Spleen (tissue), 11 donors: ENCODE results near the gene BOD1. TPM values are rescaled to one million over a fixed set of nuclear protein-coding genes. Genes with fewer than 3 reads are reported as not detected.

Experiments
- DNase-seq: peaks from one replicate; pipeline ENCODE4 v3.0.0-alpha.2; 2020
- H3K27ac ChIP-seq, 8 donors: fragments of 200-600 bp; sonication (generic) in 7 of 8; 1 replicate in 4 of 8; 2 replicates in 4 of 8; pipeline versions ENCODE4 v1.5.0 to v1.8.0; 2016 to 2021; ENCODE audit warnings: inconsistent platforms in 4 of 8, mild to moderate bottlenecking in 4 of 8, moderate library complexity in 1 of 8
- H3K27me3 ChIP-seq, 7 donors: fragments of 200-600 bp; sonication (generic) in 6 of 7; replicated peaks in 1 of 7; 1 replicate in 4 of 7; 2 replicates in 3 of 7; pipeline versions ENCODE4 v1.5.0 to v1.8.0; 2016 to 2021; ENCODE audit warnings: inconsistent platforms in 3 of 7, mild to moderate bottlenecking in 1 of 7
- H3K36me3 ChIP-seq, 6 donors: fragments of 200-600 bp; sonication (generic) in 5 of 6; 1 replicate in 4 of 6; 2 replicates in 2 of 6; pipeline versions ENCODE4 v1.5.0 to v1.8.0; 2016 to 2021; ENCODE audit warnings: inconsistent platforms in 2 of 6
- H3K4me1 ChIP-seq, 6 donors: fragments of 200-600 bp; sonication (generic) in 5 of 6; 1 replicate in 3 of 6; 2 replicates in 3 of 6; pipeline versions ENCODE4 v1.5.0 to v1.8.0; 2016 to 2021; ENCODE audit warnings: inconsistent platforms in 3 of 6
- H3K4me3 ChIP-seq, 8 donors: fragments of 200-600 bp; sonication (generic) in 7 of 8; 1 replicate in 4 of 8; 2 replicates in 4 of 8; pipeline versions ENCODE4 v1.5.0 to v1.8.0; 2016 to 2021; ENCODE audit warnings: inconsistent platforms in 4 of 8, mild to moderate bottlenecking in 4 of 8, moderate library complexity in 2 of 8
- H3K9me3 ChIP-seq, 8 donors: fragments of 200-600 bp; sonication (generic) in 7 of 8; 1 replicate in 4 of 8; 2 replicates in 4 of 8; pipeline versions ENCODE4 v1.5.0 to v1.8.0; 2016 to 2021; ENCODE audit warnings: inconsistent platforms in 4 of 8
- POLR2A ChIP-seq, 3 donors: fragments of 450-650 bp; IDR thresholded peaks; one replicate each; pipeline ENCODE4 v1.5.1; 2017; ENCODE audit warnings: antibody characterized with exemption in 3 of 3, mild to moderate bottlenecking in 1 of 3
- POLR2AphosphoS5 ChIP-seq, 3 donors: sonication (generic); formaldehyde crosslinking; IDR thresholded peaks; one replicate each; pipeline ENCODE4 v1.5.1; 2017; ENCODE audit warnings: antibody characterized with exemption in 3 of 3
- WGBS, 5 donors: extraction: QIAGEN DNeasy Blood & Tissue Kit in 3 of 5; methylation state at CpG; one replicate each; pipeline versions ENCODE4 v1.1.5 to v1.1.7; 2013 to 2018; 5-methylcytosine and 5-hydroxymethylcytosine counted together
- intact Hi-C: fragments of 100-400 bp; cut with DNase I; formaldehyde crosslinking; loops from one replicate; pipeline ENCODE4 v1.15.0; 2023; ENCODE audit warnings: low total_unique reads
- polyA plus RNA-seq, 3 donors: library from polyadenylated mRNA; stranded (reverse); fragments of 200-250 nt; gene quantifications; one replicate each; pipeline ENCODE4 v1.2.1, GENCODE V29; 2013
- total RNA-seq, 7 donors: library from RNA; depleted of rRNA in 3 of 7; stranded (reverse); fragments of >200 nt in 3 of 7; fragmentation: NEBNext Ultra II Directional in 4 of 7; extraction: Animal tissue kit (Norgen Biotek cat#: 25700) in 4 of 7; gene quantifications; one replicate each; pipeline versions ENCODE4 v1.1.0 to v1.2.1, GENCODE V29; 2016 to 2021
- TF ChIP-seq, protein P1 (sequence below), 11 experiments: fragments of 200-600 bp in 7 of 11; fragments of 450-650 bp in 4 of 11; sonication (generic) in 4 of 11; IDR thresholded peaks in 8 of 11; conservative IDR thresholded peaks in 3 of 11; 1 replicate in 7 of 11; 2 replicates in 4 of 11; pipeline versions ENCODE4 v1.4.0 to v1.8.0; 2016 to 2021; ENCODE audit warnings: antibody characterized with exemption in 11 of 11, inconsistent platforms in 4 of 11, mild to moderate bottlenecking in 1 of 11
- donor health status: healthy with polysubstance abuse.
- donor health status: DM: no; HTN: no; CAD: no; lungs with moderate emphysema.
- donor health status: DM: no; HTN: no; CAD: no.
- donor health status: Bipolar disorder and iron deficiency.
- donor health status: healthy.
- donor health status: DM: no; HTN: no; CAD: no.
- donor health status: DM: yes; HTN: yes; CAD: no.

Gene BOD1
- total and polyA plus RNA-seq, 10 donors: 28.1 to 40.5 (median 31.6) TPM

DNA sequence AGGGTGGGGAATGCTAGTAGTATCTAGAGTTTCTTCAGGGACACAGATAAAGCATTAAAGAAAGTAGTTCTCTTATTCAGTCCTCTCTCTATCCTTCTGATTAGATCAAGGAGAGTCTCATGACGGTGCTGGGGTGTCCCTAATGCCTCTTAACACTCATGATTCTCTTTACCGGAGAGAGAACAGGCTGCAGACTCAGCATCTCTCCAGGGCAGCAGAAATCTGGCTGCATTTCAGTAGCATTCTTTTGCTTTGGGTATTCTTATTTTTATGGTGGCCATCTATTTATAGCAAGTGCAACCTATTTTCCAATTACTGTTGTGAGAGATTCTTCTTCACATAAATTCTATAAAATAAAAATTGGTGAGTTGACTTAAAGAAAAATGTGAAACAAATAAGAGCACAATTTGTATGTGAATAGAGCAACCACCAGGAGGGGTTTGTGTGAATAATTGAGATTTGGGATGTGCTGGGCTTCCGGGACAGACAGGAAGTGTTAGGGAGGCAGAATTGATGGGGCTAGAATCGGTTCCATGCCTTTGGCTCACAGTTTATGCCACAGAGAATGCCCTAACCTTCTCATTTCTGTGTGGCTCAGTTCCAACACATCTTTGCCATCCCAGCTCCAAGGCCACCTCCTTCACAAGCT, 23.8 kb upstream of the BOD1 start:
- Histone ChIP-seq H3K4me1 (peaks cover 0 to 12% (median 2%) of the 10 kb centered on the region in 6 donors), H3K27me3 (no peaks in the 10 kb centered on the region), H3K36me3 (no peaks in the 10 kb centered on the region), H3K27ac (no peak overlapping the region), H3K4me3 (no peak overlapping the region), H3K9me3 (no peaks in the 10 kb centered on the region)
- intact Hi-C loops: no loop called here
- TF ChIP-seq POLR2AphosphoS5 (IDR thresholded peaks at IDR 0.05) (no peak), POLR2A (IDR thresholded peaks at IDR 0.05) (no peak)
- TF ChIP-seq, protein P1, sequence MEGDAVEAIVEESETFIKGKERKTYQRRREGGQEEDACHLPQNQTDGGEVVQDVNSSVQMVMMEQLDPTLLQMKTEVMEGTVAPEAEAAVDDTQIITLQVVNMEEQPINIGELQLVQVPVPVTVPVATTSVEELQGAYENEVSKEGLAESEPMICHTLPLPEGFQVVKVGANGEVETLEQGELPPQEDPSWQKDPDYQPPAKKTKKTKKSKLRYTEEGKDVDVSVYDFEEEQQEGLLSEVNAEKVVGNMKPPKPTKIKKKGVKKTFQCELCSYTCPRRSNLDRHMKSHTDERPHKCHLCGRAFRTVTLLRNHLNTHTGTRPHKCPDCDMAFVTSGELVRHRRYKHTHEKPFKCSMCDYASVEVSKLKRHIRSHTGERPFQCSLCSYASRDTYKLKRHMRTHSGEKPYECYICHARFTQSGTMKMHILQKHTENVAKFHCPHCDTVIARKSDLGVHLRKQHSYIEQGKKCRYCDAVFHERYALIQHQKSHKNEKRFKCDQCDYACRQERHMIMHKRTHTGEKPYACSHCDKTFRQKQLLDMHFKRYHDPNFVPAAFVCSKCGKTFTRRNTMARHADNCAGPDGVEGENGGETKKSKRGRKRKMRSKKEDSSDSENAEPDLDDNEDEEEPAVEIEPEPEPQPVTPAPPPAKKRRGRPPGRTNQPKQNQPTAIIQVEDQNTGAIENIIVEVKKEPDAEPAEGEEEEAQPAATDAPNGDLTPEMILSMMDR (IDR thresholded peaks at IDR 0.05 in 8 of 11, conservative IDR thresholded peaks at IDR 0.05 in 3 of 11): no peak
- 45 to 54% (median 52%) methylated on average over 4 of the region's 4 CpGs for WGBS, 5 donors
- DNase-seq: no peak

- Histone ChIP-seq H3K27ac (no peak overlapping the region), H3K36me3 (no peaks in the 10 kb centered on the region), H3K27me3 (no peaks in the 10 kb centered on the region), H3K9me3 (no peaks in the 10 kb centered on the region), H3K4me3 (no peak overlapping the region), H3K4me1 (peaks cover 0 to 8% (median 0%) of the 10 kb centered on the region in 6 donors)
- intact Hi-C loops: no loop called here
- 63 to 76% (median 70%) methylated on average over 10 of the region's 10 CpGs for WGBS, 5 donors
- no peak for DNase-seq
- TF ChIP-seq, protein P1 (IDR thresholded peaks at IDR 0.05 in 8 of 11, conservative IDR thresholded peaks at IDR 0.05 in 3 of 11): no peak
- TF ChIP-seq POLR2AphosphoS5 (IDR thresholded peaks at IDR 0.05) (no peak), POLR2A (IDR thresholded peaks at IDR 0.05) (no peak)
Measured at GRCh38 chr5:173638126-173639040, 21.9 kb upstream of the BOD1 start.

- Histone ChIP-seq H3K9me3 (no peaks in the 10 kb centered on the region), H3K36me3 (no peaks in the 10 kb centered on the region), H3K4me1 (peaks cover 0 to 8% (median 0%) of the 10 kb centered on the region in 6 donors), H3K4me3 (no peak overlapping the region), H3K27ac (no peak overlapping the region), H3K27me3 (no peaks in the 10 kb centered on the region)
- intact Hi-C loops: no loop called here
- no peak for TF ChIP-seq POLR2AphosphoS5 (IDR thresholded peaks at IDR 0.05)
- TF ChIP-seq POLR2A (IDR thresholded peaks at IDR 0.05): no peak
- TF ChIP-seq, protein P1 (IDR thresholded peaks at IDR 0.05 in 8 of 11, conservative IDR thresholded peaks at IDR 0.05 in 3 of 11): no peak
- WGBS, 5 donors: 64 to 78% (median 70%) methylated on average over 7 of the region's 7 CpGs
- DNase-seq: no peak
Measured at GRCh38 chr5:173637340-173637739, 20.9 kb upstream of the BOD1 start.

DNA sequence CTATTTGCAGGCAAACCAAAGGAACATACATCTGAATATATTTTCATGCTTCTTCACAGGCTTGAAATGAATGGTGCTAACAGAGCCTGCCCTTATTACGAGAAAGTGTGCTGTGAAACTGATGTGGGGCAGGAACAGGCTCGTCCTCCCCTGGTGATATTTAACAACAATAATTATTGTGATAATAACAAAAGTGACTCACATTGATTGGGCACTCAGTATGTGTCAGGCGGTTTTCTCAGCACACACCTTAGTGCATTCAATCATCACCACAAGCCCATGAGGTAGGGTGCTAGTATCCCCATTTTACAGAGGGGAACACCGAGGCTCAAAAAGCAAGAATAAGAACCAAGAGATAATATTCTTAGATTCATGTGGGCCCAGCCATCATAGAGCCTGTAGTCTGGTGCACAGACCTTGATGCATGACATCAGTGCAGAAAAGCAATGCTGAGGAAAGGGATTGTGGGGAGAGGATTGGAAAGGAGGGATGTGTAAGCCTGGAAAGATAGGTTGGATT, 18.1 kb upstream of the BOD1 start:
- Histone ChIP-seq H3K4me3 (no peak overlapping the region), H3K27me3 (no peaks in the 10 kb centered on the region), H3K9me3 (no peaks in the 10 kb centered on the region), H3K36me3 (no peaks in the 10 kb centered on the region), H3K4me1 (peaks cover 0 to 13% (median 5%) of the 10 kb centered on the region in 6 donors), H3K27ac (no peak overlapping the region)
- WGBS, 5 donors: 85 to 95% (median 92%) methylated on average over 4 of the region's 4 CpGs
- TF ChIP-seq POLR2AphosphoS5 (IDR thresholded peaks at IDR 0.05) (no peak), POLR2A (IDR thresholded peaks at IDR 0.05) (no peak)
- TF ChIP-seq, protein P1 (IDR thresholded peaks at IDR 0.05 in 8 of 11, conservative IDR thresholded peaks at IDR 0.05 in 3 of 11): no peak
- intact Hi-C loops: no loop called here
- DNase-seq: no peak
